HG03064 (cell line): ENCODE results near the gene SYT17.
A peak's percentile ranks its signal among the peaks of the same experiment; 100 is the strongest.

Experiments used
- ATAC-seq: cut with Tn5 transposase; IDR thresholded peaks from one replicate; pipeline ENCODE4 v1.9.1; 2021; ENCODE audit warnings: low read depth; ENCODE audit not compliant: unreplicated experiment

The SYT17 gene

DNA sequence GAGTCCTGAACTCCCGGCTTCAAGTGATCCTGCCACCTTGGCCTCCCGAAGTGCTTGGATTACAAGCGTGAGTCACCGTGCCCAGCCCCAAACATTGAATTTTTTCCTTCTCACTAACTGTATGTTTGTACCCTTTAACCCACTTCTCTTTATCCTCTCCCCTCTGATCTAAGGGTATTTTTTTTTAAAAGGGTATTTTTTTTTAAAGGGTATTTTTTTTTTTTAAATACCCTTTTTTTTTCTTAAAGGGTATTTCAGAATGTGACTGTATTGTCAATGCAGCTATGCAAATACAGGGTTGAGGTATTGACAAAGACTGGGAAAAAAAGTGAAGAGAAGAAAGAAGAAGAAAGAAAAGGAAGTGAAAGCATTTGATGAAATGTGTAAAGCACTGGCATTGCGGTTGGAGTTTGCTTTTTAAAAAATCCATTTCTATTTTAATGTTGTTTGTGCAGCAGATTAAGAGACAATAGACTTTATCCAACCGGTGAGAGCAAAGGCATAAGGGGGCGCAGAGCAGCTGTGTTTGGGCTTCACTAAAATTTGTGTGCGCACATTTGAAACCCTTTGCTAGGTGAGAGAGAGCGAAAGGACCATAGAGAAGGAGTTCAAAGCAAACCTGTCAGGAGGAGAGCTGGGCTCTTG lies 42.4 kb downstream of the SYT17 start:
- ATAC-seq: peak; percentile 71

DNA sequence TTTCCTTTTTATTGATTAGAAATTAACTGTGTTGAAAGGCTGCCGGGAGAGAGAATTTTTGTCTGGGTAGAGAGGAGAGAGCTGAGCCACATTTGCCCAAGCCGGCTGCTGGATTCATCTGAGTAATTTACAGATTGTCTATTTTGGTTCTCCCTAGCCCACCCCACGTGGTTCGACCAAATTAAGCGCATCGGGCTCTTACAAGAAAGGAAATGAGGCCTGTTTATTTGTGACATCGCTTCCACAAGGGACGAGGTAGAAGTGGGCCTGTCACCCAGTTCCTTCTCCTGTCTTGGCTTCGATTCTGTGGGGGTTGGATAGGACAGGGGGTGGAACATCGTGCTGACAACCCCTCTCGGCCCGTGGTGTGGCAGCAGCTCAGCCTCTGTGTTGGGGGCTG lies 42.9 kb downstream of the SYT17 start:
- peak; percentile 31 for ATAC-seq

DNA sequence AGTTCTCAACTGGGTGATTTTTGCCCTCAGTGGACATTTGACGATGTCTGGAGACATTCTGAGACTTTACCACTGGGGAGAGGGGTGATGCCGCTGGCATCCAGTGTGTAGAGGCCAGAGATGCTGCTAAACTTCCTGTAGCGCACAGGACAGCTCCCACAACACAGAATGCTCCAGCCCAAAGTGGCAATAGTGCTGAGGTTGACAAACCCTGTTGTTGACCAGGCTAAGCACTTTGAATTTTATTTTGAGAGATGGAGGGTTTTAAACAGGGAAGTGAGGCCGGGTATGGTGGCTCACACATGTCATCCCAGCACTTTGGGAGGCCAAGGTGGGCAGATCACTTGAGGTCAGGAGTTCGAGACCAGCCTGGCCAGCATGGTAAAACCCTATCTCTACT lies 44.0 kb downstream of the SYT17 start:
- no peak for ATAC-seq

DNA sequence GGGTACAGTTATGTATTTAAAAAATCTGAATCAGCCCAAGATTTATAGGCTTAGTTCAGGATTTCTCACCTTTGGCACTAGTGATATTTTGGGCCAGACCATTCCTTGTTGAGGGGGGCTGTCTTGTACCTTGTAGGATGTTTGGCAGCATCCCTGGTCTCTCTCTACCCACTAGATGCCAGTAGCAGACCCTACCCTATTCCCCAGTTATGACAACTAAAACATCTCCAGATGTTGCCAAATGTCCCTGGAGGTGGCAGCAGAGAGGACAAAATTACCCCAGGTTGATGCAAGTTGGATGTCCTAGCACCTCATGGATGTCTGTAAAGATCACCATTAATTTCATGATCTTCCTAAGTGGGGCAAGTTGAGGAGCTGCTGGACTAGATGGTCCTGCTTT lies 45.8 kb downstream of the SYT17 start:
- ATAC-seq: no peak

DNA sequence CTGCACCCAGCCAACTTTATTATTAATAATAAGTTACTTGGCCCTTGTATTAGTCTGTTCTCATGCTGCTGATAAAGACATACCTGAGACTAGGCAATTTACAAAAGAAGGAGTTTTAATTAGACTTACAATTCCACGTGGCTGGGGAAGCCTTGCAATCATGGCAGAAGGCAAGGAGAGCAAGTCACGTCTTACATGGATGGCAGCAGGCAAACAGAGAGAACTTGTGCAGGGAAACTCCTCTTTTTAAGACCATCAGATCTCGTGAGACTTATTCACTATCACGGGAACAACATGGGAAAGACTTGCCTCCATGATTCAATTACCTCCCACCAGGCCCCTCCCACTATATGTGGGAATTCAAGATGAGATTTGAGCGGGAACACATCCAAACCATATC lies 47.7 kb downstream of the SYT17 start:
- ATAC-seq: no peak

DNA sequence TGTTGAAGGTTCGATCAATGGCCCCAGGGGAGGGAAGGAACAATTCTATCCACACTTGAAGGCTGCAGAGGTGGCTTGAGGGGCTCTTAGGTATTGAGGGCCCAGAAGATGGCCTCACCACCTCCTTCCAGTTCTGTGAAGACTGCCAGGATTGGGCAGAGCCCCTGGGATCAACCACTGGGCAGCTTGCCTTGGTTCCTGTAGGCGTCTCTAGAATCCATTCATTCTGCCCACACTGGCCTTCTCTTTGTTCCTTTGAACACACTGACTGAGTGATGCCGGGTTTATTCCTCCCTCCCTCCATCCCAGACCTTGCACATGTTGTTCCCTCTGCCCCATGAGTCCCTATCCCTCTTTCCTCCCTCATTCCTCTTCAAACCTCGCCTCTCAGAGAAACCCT lies 50.5 kb downstream of the SYT17 start:
- ATAC-seq: no peak

DNA sequence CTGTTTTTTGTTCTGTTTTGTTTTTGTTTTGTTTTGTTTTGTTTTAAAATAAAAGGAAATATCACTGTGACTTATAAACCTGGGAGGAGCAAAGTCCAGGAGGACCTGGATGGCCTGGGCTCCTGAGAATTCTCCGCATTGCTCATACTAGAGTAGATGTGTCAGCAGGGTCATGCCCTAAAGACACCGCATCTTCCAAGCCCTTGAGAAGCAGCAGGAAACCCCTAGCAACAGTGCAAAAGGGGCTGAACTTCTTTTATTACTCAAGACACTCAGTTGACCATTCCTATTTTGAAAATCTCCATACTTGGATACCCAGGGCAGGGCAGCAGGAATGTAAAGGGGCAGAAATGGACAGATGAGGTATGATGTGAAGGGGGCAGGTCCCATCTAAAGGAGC lies 51.8 kb downstream of the SYT17 start:
- no peak for ATAC-seq

DNA sequence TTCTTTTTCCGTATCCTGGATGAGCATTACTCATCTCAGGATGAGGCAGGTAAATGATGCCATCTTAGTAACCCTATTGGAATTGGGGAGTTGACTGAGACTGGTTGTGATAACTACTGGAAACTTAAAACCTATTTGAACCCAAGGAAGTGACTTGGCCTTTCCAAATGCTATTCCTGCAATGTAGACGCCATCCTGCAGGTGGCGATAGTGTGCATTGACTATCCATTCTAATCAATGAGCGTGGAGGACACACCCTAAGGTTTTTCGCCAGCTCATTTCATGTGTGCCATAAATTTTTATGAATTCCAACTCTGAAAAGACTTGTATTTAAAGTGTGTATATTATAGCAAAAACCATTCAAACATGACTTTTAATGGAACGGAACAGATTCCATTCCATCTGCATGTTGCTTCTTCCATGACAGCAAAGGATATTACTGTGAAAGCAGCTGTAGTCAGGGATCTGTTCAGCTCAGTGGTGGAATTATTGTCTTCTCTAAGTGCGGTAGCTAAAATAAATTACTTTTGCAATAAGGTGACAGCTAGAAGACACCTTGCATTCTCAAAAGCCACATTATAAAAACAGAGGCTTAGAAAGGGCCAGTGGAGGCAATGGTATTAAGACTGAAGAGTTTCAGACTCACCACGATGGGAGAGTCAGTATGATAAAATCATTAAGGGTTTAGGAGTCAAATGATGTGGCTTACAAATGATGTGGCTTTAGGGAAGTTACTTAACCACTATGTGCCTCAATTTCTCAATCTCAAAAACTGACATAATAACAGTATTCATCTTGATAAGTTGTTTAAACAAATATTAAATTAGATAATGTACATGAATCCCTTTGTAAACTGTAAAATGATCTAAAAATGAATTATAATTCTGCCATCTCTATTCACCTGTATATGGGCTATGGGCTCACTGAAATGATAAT lies 55.5 kb downstream of the SYT17 start:
- ATAC-seq: no peak

DNA sequence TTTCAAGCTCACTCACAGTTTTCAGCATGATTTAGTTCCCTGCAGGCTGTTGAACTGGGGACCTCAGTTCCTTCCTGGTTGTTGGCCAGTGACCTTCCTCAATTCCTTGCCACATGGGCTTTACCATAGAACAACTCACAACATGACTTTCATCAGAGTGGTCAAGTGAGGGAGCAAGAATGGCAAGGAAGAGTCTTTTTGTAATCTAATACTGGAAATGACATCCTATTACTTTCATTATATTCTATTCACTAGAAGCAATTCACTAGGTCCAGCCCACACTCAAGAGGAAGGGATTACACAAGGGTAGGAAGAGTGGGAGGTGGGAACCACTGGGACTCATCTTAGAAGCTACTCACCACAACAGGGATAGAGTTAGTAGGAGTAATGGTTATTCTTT lies 57.6 kb downstream of the SYT17 start:
- no peak for ATAC-seq

DNA sequence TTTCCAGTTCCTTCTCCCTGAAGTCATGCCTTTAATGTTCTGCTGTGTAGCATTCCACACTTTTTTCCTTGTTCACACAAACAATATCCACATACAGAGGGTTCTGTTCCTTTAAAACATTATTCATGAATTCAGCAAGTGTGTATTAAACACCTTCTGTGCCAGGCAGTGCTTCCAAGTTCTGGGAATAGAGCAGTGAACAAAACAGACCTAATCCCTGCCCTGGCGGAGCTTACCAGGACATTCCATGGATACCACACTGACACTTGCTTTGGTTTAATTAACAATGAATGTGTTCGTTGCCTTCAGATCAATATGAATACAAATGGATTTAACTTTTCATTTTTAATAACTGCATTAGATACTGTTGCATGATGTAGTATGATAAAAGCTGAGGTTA lies 59.6 kb downstream of the SYT17 start:
- no peak for ATAC-seq

DNA sequence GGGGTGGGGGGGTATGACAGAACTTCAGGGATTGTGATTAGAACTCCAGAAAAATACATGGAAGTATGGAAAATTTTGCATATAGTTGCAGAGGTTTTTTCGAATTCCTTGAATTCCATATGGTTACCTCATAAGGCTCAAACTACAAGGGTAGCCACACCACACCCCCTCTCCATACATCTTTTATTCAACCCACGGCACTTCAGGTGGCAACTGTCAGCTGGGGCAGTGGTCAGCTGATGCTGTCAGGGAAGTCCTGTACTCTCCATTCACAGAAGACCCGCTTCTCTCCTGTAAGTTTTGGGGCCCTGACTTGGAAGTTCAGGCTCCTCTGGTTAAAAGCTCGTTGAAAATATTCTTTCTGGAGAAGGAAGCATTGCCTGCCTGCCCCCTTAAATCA lies 60.0 kb downstream of the SYT17 start:
- no peak for ATAC-seq

DNA sequence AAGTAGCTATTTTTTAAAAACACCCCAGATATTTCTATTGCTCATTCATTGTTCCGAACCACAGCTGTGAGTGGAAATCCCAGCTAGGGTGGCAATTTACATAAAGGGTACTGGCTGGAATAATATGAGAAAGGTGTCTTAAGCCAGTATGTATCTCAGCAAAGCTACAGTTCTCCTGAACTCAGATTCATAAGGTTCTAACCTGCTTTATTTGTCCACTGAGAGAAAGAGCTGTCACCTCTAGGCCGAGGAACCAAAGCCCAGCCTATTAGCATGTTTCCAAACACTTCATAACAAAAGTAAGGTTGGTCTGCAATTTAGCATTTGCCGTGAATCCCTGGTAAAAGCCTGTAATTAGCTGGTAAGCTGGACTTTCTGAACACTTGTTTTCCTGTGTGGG lies 60.5 kb downstream of the SYT17 start:
- no peak for ATAC-seq

DNA sequence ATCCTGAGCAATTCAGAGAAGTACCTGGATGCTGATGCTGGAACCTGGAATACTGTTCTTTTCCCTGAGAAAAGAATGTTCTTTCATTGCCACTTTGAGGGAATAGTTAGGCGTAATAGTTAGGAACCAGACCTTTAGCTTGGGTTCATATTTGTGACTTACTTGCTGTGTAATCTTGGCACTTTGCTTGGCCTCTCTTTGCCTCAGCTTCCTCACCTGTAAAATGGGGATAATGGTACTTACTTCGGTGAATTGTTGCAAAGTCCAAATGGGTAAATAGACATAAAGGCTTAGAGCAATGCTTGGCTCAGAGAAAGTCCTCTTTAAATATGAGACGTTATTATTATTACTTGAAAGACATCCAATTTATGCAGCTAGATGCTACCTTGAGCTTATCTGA lies 62.5 kb downstream of the SYT17 start:
- no peak for ATAC-seq

DNA sequence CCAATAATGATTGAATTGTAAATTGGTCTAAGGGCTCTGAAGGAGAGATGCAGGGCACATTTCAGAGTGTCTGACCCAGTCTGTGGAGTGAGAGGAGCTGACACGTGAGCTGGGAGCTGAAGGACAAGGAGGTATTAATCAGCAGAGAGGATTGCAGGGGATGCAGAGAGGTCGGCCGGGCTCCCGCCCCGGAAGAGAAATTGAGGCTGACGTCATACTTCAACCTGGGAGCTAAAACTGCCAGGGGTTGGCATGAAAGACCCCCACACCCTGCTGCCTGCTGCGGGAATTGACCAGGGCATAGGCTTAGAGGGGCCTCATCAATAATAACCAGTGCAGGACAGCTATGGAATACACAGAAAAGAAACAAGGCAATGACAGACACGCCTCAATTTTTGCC lies 63.8 kb downstream of the SYT17 start:
- ATAC-seq: no peak

DNA sequence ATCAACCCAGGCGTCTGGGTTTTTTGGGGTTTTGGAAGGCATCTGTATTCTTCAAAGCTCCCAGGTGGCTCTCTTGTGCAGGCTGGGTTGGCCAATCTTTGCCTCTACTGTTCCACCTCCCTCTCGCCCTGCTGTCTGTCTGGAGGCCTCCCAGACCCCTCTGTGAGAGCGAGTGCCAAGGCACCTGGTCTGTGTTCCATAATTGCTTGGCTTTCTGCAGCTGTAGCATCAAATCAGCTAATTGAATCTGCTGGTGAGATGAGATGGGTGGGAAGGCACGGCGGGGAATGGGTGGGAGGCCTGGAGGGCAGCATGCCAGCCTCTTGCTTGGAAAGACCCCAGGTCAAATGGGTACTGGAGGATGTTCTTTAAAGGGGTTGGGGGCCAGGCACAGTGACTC lies 64.9 kb downstream of the SYT17 start:
- ATAC-seq: no peak

DNA sequence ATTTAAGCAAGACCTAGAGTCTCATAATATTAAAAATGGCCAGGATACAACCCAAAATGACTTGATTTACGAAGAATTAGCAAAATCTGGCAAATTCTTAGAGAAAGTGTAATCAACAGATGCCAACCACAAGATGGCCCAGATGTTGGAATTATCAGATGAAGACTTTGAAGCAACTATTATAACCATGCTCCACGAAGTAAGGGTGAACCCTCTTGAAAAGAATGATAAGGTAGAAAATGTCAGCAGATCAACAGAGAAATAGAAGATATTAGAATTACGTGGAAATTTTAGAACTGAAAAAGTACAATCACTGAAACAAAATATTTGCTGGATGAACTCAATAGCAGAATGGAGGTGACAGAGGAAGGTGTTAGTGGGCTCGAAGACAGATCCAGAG lies 67.4 kb downstream of the SYT17 start:
- no peak for ATAC-seq

DNA sequence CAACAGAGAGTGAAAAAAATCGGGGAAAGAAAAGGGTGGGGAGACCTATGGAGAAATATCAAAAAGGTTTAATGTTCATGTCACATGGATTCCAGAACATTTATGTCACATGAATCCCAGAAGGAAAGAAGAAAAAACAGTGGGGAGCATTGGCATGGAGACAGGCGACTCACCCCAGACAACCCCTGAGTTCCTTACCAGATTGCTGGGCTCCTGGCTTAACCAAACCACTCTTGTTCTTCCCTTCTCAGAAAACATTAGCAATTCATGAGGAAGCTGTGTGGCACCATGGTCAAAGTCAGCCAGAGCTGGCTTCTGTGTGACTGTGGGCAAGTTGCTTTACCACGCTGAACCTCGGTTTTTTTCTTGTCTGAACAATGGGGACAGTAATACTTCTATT lies 67.8 kb downstream of the SYT17 start:
- no peak for ATAC-seq

DNA sequence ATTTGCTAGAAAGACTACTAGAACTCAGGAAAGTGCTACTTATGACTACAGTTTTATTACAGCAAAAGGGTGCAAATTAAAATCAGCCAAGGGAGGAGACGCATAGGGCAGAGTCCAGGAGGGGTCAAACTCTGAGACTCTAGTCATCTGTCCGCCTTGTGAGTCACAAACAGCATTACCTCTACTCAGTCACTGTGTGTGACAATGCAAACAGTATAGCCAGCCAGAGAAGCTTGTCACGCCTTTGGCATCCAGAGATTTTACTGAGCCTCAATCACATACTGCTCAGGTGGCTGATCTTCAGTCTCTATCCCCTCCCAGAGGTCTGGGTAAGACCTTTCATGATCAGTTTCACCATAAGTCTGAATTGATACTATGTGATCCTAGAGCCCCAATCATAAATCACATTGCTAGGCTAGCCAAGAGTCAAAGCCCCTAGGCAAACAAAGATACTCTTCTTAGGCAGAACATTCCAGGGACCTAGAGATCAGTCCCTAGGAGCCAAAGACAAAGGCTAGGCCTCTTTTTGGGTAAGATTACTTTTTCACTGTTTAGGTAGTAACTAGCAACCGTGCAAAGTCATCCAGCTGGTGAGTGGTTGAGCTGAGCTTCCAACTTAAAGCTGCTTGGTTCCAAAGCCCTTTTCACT lies 68.6 kb downstream of the SYT17 start:
- ATAC-seq: no peak

DNA sequence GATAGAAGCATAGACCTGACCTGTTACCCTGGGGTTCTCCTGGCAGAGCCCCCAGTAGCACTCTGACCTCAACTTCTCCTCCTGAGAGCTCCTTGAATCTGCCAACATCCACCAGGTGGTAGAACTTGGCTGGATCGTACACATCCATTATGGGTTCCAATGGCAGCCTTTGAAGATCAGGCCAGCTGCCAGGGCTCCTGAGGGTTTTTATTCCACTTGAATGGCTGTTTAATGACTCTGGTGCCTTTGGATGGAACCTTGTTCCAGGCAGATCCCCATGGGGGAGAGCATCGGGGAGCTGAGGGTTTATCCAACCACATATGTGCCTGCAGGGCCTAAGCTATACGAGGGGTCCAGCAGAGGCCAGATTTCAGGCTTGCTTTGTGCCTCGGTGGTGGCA lies 70.4 kb downstream of the SYT17 start:
- no peak for ATAC-seq

DNA sequence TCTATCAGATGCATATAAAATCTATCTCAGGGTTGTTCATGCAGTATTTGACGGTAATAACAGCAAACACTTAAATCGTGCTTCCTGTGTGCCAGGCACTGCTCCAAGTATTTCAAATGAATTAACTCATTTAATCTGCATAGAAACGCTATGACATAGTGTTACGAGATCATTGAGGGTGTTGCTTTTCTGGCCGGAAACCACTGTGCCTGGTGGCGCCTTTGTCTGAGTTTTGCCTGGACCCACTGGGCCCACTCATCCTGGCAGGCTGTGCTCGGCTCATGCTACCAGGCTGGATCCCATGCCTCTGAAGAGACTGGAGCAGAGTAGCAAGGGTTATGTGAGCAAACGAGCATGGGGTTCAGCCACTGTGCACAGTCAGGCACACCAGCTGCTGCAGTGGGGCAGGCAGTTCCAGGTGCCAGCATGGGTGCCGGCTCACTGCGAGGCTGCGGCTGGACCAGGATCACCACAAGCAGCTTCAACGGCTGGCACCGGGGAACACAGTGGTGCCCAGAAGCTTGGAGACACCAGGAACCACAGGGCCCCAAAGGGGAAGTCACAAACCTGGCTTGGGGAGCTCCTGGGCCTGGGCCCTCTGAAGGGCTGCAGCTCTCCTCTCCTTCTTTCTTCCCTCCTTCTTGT lies 71.6 kb downstream of the SYT17 start:
- ATAC-seq: no peak

DNA sequence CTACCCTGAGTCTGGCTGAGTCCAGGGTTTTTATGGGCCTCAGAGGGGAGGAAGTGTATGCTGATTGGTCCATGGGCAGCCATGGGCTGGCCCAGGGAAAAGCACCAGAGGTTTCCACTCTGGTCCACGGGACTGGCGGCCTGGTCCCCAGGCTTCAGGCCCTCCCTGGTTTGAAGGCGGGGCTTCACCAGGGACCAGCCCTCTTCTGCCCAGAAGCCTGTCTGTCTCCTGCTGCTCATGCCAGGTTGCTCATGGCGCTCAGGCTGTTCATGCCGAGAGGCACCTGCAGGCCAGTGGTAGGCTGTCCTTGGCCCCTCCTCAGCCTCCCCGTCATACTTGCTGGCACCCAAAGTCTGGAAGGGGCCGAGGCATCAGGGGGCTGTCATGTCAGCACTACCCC lies 72.5 kb downstream of the SYT17 start:
- no peak for ATAC-seq
